HG02870 (cell line): ENCODE results near the gene DOP1A.
A peak's percentile ranks its signal among the peaks of the same experiment; 100 is the strongest.

Experiments
- ATAC-seq: cut with Tn5 transposase; IDR thresholded peaks from one replicate; pipeline ENCODE4 v1.9.1; 2021; ENCODE audit warnings: mild to moderate bottlenecking, moderate library complexity; ENCODE audit not compliant: unreplicated experiment

Gene DOP1A

DNA sequence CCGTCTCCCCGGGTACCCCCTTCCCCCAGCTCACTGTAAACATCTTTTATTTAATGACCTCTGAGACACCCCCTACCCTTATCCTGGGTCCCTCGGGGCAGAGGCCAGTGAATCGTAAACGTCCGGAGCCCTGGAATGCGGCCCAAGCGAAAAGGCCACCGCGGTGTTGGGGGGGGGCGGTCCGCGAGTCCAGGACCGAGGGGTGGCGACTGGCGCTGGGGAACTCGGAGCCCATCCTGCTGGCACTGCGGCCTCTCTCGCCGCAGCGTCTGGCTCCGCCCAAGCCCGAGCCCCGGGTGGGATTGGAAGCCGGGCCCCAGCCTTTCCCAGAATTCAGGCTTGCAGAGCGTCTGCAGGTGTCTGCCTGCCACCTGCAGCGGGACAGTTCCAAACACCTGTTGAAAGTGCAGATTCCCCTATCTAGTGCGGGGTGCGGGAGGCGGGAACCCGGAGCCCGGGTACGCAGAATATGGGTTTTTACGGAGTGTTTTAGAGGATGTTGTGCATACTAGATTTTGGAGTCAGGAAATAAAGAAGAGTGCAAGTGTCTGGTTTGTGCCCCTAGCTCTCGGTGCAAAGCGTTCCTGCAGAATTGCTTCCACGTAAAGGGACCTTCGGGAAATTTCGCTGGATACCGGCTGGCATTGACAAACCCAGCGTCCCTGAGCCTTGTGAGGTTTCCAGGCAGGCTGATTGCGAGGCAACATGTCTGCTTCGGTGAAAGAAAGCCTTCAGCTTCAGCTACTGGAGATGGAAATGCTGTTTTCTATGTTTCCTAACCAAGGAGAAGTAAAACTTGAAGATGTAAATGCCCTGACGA is 126.5 kb downstream of the DOP1A start:
- ATAC-seq, result peak; percentile 19

DNA sequence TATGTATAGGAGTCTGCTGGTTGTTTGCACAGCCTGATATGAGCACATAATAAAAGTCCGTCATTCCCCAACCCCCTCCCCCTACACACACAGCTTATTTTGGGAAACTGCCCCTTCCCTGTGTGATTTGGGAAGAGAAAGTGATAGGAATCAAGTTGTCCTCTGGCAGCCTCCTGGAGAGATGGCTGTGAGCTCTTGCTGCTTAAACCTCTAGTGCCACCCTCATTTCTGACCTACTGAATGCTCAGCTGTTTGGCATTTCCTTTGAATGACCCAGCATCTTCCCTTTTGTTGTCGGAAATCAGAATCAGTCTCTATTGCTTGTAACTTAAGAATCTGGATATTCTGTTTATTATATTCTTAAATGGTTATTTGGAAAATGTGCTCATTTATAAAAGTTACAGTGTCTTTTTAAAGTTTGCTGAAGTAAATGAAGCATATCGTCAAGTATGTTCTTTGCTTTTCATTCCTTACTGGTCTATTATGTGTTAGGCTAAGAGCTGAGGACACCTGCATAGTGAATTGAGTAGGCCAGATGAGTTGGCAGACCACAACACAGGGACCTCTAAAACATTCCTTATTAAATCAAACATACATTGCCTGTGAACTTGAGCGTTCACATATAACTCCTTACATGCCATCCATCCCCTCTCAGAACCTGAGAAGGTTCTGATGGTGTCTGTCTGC is 131.2 kb downstream of the DOP1A start:
- ATAC-seq, result no peak

DNA sequence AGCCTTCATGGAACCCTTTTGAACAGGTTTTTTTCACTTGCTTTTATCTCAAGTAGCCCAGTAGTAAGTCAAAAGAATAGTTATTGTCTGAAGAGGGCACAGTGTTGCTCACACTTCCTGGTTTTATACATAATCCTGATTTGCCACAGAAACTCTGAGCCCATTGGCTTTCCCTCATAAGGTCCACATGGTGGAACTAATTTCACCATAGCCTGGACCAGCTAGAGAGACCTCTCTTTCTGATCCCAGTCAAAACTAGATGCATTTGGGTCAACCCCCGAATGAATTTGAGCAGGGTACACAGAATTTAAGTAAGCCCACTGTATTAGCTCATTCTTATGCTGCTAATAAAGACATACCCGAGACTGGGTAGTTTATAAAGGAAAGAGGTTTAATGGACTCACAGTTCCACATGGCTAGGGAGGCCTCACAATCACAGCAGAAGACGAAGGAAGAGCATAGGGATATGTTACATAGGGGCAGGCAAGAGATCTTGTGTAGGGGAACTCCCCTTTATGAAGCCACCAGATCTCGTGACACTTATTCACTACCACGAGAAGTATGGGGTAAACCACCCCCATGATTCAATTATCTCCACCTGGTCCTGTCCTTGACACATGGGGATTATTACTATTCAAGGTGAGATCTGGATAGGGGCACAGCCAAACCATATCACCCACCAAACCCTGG is 131.8 kb downstream of the DOP1A start:
- peak; percentile 80 for ATAC-seq

DNA sequence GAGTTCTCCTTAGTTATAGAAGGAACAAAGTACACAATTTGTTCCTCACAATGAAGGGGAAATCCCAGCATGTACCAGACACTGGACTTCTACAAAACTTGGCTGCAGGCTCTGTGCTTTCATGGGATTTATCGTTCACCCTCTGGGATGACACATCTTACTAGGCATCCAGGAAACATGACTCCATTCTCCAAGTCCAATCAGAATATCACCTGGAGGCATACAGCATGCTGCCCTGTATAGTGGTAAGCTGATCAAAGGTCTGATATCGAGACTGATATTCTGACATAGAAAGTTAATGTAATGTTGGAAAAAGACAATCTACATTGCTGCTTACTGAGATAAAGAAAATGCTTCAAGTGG is 132.4 kb downstream of the DOP1A start:
- no peak for ATAC-seq

DNA sequence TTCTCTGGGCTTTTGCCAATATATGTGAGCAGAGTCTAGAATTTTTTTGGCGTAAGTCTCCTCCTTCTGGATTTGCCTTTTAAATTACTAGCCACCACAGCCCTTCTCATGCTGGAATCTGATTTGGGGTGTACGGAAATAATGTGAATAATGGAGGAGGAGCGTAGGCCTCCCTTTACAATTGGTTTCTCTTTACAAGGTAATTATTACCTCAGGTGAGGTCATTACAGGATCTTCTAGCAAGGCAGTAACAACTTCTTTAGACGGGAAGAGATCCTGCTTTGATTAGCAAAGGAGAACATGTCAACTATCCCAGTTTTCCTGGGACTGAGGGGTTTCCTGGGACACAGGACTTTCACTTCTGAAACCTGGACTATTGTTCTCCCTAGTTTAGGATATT is 134.6 kb downstream of the DOP1A start:
- ATAC-seq, result no peak

DNA sequence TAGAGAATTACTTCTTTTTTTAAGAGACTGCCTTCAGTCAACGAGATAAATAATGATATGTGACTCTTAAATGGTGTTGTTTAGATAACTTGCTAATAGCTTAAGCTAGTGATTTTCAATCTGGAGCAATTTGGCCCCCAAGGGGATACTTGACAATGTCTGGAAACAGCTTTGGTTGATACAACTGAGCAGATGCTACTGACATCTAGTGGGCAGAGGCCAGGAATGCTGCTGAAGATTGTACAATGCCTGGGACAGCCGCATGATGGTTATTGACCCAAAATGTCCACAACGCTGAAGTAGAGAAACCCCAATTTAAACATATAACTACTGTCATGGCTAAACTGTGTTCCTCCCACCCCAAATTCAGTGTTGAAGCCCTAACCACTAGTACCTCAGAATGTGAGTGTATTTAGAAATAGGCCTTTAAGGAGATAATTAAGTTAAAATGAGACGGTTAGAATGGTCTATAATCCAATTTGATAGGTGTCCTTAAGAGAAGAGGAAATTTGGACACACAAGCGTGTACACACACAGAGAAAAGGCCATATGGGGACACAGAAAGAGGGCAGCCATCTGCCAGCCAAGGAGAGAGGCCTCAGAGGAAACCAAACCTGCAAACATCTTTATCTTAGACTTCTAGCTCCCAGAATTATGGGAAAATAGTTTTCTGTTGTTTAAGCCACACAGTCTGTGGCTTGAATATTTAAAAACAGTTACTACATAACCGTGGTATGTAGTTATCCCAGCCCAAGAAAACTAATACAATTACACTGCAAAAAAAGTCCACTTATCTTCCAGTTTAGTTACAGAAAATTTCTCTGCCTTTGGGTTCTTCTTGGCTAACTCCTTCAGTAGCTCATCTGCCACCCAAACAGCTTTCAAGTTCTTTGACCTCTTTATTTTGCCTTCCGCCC is 147.9 kb downstream of the DOP1A start:
- ATAC-seq, result peak; percentile 100

DNA sequence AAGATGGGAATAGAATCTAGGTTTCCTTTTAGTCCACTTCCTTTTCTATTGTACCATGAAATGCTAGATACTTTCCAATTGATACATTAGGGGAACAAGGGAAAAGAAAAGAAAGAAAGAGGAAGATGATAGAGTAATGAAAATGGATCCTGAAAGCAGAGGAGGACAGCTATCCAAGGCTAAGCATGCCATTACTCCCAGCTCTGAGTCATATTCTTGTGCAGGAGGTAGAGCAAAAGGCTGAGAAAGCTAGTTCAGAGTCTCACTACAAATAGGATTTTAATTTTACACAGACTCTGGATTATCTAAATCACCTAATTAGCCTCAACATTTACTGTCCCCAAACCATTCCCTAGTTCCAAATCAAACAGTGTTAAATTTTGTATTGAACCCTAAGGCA is 149.3 kb downstream of the DOP1A start:
- ATAC-seq, result no peak
